Ishikawa (cell line): ENCODE results near the gene PGLYRP2.

Experiments
- CEBPB ChIP-seq: IDR thresholded peaks from 2 replicates; pipeline ENCODE4 v1.6.1; 2012
- CREB1 ChIP-seq: IDR thresholded peaks from 2 replicates; pipeline ENCODE4 v1.6.1; 2012; ENCODE audit warnings: low read depth
- EGR1 ChIP-seq: IDR thresholded peaks from 2 replicates; pipeline ENCODE4 v1.6.1; 2012
- EP300 ChIP-seq: IDR thresholded peaks from 2 replicates; pipeline ENCODE4 v1.6.1; 2012; ENCODE audit warnings: borderline replicate concordance
- FOXM1 ChIP-seq: IDR thresholded peaks from 2 replicates; pipeline ENCODE4 v1.6.1; 2012; ENCODE audit warnings: low read depth, borderline replicate concordance
- MAX ChIP-seq: IDR thresholded peaks from 2 replicates; pipeline ENCODE4 v1.6.1; 2012
- NFIC ChIP-seq: IDR thresholded peaks from 2 replicates; pipeline ENCODE4 v1.6.1; 2012
- RAD21 ChIP-seq: IDR thresholded peaks from 2 replicates; pipeline ENCODE4 v1.6.1; 2012; ENCODE audit warnings: low read depth
- TAF1 ChIP-seq: IDR thresholded peaks from 2 replicates; pipeline ENCODE4 v1.6.1; 2012; ENCODE audit warnings: low read depth, mild to moderate bottlenecking
- TCF12 ChIP-seq: IDR thresholded peaks from 2 replicates; pipeline ENCODE4 v1.6.1; 2012; ENCODE audit warnings: low read depth
- TEAD4 ChIP-seq: IDR thresholded peaks from 2 replicates; pipeline ENCODE4 v1.6.1; 2012
- YY1 ChIP-seq: IDR thresholded peaks from 2 replicates; pipeline ENCODE4 v1.6.1; 2012; ENCODE audit warnings: low read depth
- ZBTB7A ChIP-seq: IDR thresholded peaks from 2 replicates; pipeline ENCODE4 v1.6.1; 2012; ENCODE audit warnings: low read depth
- TF ChIP-seq, protein P1 (sequence below): IDR thresholded peaks from 2 replicates; pipeline ENCODE4 v1.6.1; 2012
- TF ChIP-seq, protein P2 (sequence below): IDR thresholded peaks from 2 replicates; pipeline ENCODE4 v1.6.1; 2012; ENCODE audit warnings: low read depth, mild to moderate bottlenecking

Gene PGLYRP2

GRCh38 chr19:15507068-15508034, 28.1 kb upstream of the PGLYRP2 start:
- TF ChIP-seq TAF1: no peak
- TF ChIP-seq CEBPB: no peak

DNA sequence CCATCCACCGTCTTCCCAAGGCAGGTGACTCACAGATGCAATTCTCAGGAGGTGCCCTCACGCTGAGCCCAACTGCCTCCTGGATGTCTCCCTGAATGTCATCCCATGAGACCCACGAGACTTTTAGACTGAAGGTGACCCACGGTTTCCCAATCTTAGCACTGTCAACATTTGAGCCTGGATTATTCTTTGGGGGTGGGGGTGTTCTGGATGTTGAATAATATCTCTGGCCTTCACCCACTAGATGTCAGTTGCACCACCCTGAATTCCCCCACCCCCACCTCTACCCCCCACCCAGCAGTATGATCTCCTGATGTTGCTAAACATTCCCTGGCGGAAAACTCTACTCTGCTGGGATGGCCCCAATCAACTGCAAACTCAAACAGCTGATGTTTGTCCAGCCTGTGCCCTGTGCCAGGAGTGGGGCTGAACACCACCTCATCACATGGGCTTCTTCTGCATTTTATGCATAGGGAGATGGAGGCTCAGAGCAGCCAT, 26.8 kb upstream of the PGLYRP2 start:
- TF ChIP-seq, protein P1, sequence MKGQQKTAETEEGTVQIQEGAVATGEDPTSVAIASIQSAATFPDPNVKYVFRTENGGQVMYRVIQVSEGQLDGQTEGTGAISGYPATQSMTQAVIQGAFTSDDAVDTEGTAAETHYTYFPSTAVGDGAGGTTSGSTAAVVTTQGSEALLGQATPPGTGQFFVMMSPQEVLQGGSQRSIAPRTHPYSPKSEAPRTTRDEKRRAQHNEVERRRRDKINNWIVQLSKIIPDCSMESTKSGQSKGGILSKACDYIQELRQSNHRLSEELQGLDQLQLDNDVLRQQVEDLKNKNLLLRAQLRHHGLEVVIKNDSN: no peak
- TF ChIP-seq TCF12: no peak
- TF ChIP-seq CREB1: no peak
- TF ChIP-seq TEAD4: no peak

DNA sequence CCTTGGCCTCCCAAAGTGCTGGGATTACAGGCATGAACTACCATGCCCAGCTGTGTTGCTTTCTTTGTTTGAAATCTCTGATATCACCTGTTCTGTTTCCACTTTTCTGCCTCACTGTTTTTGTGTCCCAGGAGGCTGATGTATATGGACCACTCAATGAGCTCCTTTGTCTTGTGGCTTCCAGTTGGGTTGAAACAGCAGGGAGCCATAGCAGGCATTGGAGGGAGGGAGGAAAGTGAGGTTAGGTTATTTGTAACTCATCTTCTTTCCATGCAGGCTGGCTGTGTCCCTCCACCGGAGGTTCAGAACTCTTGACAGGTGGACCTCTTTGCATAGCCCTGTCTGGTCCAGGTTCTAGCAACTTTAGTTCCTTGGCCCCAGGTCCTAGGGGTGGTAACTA, 23.0 kb upstream of the PGLYRP2 start:
- TF ChIP-seq NFIC (no peak), TAF1 (no peak), ZBTB7A (no peak), TCF12 (no peak), CREB1 (no peak), RAD21 (no peak), TEAD4 (no peak), CEBPB (no peak), EP300 (no peak), EGR1 (no peak), YY1 (no peak), MAX (no peak), FOXM1 (no peak)
- TF ChIP-seq, protein P1: no peak
- TF ChIP-seq, protein P2, sequence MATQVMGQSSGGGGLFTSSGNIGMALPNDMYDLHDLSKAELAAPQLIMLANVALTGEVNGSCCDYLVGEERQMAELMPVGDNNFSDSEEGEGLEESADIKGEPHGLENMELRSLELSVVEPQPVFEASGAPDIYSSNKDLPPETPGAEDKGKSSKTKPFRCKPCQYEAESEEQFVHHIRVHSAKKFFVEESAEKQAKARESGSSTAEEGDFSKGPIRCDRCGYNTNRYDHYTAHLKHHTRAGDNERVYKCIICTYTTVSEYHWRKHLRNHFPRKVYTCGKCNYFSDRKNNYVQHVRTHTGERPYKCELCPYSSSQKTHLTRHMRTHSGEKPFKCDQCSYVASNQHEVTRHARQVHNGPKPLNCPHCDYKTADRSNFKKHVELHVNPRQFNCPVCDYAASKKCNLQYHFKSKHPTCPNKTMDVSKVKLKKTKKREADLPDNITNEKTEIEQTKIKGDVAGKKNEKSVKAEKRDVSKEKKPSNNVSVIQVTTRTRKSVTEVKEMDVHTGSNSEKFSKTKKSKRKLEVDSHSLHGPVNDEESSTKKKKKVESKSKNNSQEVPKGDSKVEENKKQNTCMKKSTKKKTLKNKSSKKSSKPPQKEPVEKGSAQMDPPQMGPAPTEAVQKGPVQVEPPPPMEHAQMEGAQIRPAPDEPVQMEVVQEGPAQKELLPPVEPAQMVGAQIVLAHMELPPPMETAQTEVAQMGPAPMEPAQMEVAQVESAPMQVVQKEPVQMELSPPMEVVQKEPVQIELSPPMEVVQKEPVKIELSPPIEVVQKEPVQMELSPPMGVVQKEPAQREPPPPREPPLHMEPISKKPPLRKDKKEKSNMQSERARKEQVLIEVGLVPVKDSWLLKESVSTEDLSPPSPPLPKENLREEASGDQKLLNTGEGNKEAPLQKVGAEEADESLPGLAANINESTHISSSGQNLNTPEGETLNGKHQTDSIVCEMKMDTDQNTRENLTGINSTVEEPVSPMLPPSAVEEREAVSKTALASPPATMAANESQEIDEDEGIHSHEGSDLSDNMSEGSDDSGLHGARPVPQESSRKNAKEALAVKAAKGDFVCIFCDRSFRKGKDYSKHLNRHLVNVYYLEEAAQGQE: no peak

DNA sequence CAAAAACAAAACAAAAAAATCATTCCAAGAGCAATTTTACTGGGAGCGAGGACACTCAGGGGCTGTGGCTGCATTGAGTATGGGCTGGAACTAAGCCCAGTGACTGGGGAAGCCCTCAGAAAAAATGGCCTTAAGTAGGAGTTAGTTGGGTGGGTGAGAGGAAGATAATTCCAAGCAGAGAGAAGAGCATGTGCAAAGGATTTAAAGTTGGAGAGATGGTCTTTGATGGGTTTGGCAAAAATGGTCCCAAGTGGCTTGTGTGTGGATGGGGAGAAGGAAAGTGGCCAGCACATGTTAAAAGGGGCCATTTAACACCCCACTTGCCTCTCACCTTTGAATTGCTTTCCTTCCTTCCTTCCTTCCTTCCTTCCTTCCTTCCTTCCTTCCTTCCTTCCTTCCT, 22.3 kb upstream of the PGLYRP2 start:
- TF ChIP-seq ZBTB7A: no peak
- no peak for TF ChIP-seq NFIC
- TF ChIP-seq YY1: no peak
- no peak for TF ChIP-seq MAX
- TF ChIP-seq RAD21: no peak
- TF ChIP-seq EGR1: no peak
- no peak for TF ChIP-seq TCF12
- TF ChIP-seq, protein P1: no peak
- TF ChIP-seq CREB1: no peak
- no peak for TF ChIP-seq EP300
- no peak for TF ChIP-seq TAF1

DNA sequence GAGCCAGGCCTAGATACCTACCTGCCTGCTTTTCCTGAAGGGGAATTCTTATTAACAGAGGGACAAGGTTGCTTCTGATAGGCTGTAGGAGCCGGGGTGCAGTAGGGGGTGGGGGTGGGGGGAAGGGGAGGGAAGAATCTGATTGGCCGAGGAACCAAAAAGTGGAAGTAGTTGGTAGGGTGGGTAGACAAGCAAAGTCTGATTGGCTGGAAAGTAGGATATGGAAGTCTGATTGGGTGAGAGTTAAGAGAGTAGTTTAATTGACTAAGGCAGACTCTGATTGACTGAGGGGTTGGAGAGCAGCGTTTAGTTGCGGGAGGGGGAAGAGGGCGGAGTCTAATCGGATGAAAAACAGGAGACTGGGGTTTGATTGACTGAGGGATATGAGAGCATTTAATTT, 19.6 kb upstream of the PGLYRP2 start:
- TF ChIP-seq, protein P2: no peak
- TF ChIP-seq YY1 (no peak), CREB1 (no peak), TCF12 (no peak)
